HepG2 (cell line): ENCODE data around the gene SMC6.

Source experiments
- CHD2 ChIP-seq: IDR thresholded peaks from 2 replicates; pipeline ENCODE4 v1.6.1; 2011; ENCODE audit warnings: low read depth, low read length, improper control_type of control experiment
- KDM5A ChIP-seq: fragments of 200-600 bp; sonication (generic); IDR thresholded peaks from 2 replicates; pipeline ENCODE4 v1.7.0; 2018; ENCODE audit warnings: antibody characterized with exemption, mild to moderate bottlenecking, low read length, borderline replicate concordance
- POLR2A ChIP-seq, 2 experiments: IDR thresholded peaks; 2 replicates each; pipeline ENCODE4 v1.6.1; 2011; ENCODE audit warnings: low read depth in 2 of 2, low read length in 2 of 2, mild to moderate bottlenecking in 1 of 2, moderate library complexity in 1 of 2; ENCODE audit not compliant: insufficient read depth in 1 of 2
- POLR2AphosphoS5 ChIP-seq: IDR thresholded peaks from 2 replicates; pipeline ENCODE4 v1.6.1; 2012; ENCODE audit warnings: low read depth, low read length
- RELA ChIP-seq: sonication (generic); formaldehyde crosslinking; IDR thresholded peaks from 2 replicates; pipeline ENCODE4 v1.4.0; 2020; ENCODE audit warnings: missing genetic modification reagents
- SP1 ChIP-seq, 2 experiments: fragments of 450-650 bp in 1 of 2; sonication (generic) in 1 of 2; formaldehyde crosslinking in 1 of 2; IDR thresholded peaks; 2 replicates each; pipeline versions ENCODE4 v1.4.0 to v1.6.1; 2016 to 2020; ENCODE audit warnings: missing genetic modification reagents in 1 of 2
- ZNF331 ChIP-seq: sonication (generic); formaldehyde crosslinking; IDR thresholded peaks from 2 replicates; pipeline ENCODE4 v1.4.0; 2020; ENCODE audit warnings: missing genetic modification reagents
- TF ChIP-seq, protein P1 (sequence below): sonication (generic); formaldehyde crosslinking; IDR thresholded peaks from 2 replicates; pipeline ENCODE4 v1.8.1; 2023; ENCODE audit warnings: missing genetic modification reagents, mild to moderate bottlenecking, borderline replicate concordance

DNA sequence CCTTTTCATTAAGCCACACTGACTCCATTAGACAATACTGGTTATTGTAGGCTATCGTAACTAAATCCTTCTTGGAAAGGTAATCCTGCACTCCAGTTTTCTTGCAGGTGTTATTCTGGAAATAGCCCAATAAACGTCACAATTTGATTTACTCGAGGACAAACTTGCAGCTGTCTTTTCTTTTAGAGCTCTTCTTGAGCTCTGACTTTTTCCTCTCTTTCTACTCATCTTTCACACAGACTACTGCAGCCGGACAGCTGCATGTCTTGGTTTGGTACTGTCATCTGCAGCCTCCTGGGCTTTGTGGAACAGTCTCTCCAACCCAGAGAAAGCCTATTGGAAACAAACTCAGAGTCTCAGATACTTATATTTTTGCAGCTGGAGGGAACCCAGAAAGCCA lies 39.7 kb upstream of the SMC6 start:
- TF ChIP-seq RELA (CRISPR knock-in tag) (no peak), POLR2AphosphoS5 (no peak), POLR2A (IDR thresholded peaks at IDR 0.05; ENCODE audit: insufficient read depth in 1 of 2, low read depth in 2 of 2, low read length in 2 of 2) (no peak), SP1 (IDR thresholded peaks at IDR 0.05) (no peak), SP1 (CRISPR knock-in tag; IDR thresholded peaks at IDR 0.05) (no peak), CHD2 (no peak), ZNF331 (no peak), KDM5A (no peak)
- TF ChIP-seq, protein P1, sequence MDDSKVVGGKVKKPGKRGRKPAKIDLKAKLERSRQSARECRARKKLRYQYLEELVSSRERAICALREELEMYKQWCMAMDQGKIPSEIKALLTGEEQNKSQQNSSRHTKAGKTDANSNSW (CRISPR knock-in tag): no peak
